Hematopoietic multipotent progenitor cell treated with erythropoietin and hydrocortisone succinate and interleukin-3 and kit ligand, for 6 days (in vitro differentiated cells): ENCODE results near the gene ARHGAP19.
A peak's percentile ranks its signal among the peaks of the same experiment; 100 is the strongest.

Experiments used
- DNase-seq: peaks from one replicate; pipeline ENCODE4 v3.0.0-alpha.2; 2015

The ARHGAP19 gene

GRCh38 chr10:97292097-97292861 lies at the start of gene ARHGAP19:
Gene ARHGAP19, minus strand, starts transcription at chr10:97292637. Its CDS starts 10 bp downstream, at chr10:97292627.
- peak; percentile 99 for DNase-seq

GRCh38 chr10:97341416-97341815 lies 49.0 kb upstream of the ARHGAP19 start:
- no peak for DNase-seq

GRCh38 chr10:97338041-97338440 lies 45.6 kb upstream of the ARHGAP19 start:
- no peak for DNase-seq

GRCh38 chr10:97336942-97337831 lies 44.8 kb upstream of the ARHGAP19 start:
- no peak for DNase-seq

- no peak for DNase-seq
Observed at GRCh38 chr10:97336446-97336845, 44.0 kb upstream of the ARHGAP19 start.

- DNase-seq = peak; percentile 20
Observed at GRCh38 chr10:97336006-97336405, 43.6 kb upstream of the ARHGAP19 start.

- DNase-seq = peak; percentile 24
Observed at GRCh38 chr10:97335188-97335619, 42.8 kb upstream of the ARHGAP19 start.

GRCh38 chr10:97334370-97335175 lies 42.1 kb upstream of the ARHGAP19 start, which contains the start of gene FRAT2:
Gene FRAT2, minus strand, starts transcription at chr10:97334729. Its CDS starts 157 bp downstream, at chr10:97334572.
- DNase-seq = peak; percentile 93

GRCh38 chr10:97333601-97334369 lies 41.3 kb upstream of the ARHGAP19 start:
- DNase-seq = peak; percentile 75

- DNase-seq = peak; percentile 81
Observed at GRCh38 chr10:97333351-97333600, 40.8 kb upstream of the ARHGAP19 start.

- peak; percentile 58 for DNase-seq
Observed at GRCh38 chr10:97332591-97333350, 40.3 kb upstream of the ARHGAP19 start.

- peak; percentile 49 for DNase-seq
Observed at GRCh38 chr10:97331153-97331703, 38.8 kb upstream of the ARHGAP19 start.

- DNase-seq = peak; percentile 73
Observed at GRCh38 chr10:97329766-97330165, 37.3 kb upstream of the ARHGAP19 start.

- peak; percentile 64 for DNase-seq
Observed at GRCh38 chr10:97328646-97329453, 36.4 kb upstream of the ARHGAP19 start.

- peak; percentile 64 for DNase-seq
Observed at GRCh38 chr10:97327348-97328294, 35.2 kb upstream of the ARHGAP19 start.

- no peak for DNase-seq
Observed at GRCh38 chr10:97325754-97326153, 33.3 kb upstream of the ARHGAP19 start.

GRCh38 chr10:97323501-97323900 lies 31.1 kb upstream of the ARHGAP19 start:
- DNase-seq = no peak

GRCh38 chr10:97321804-97322190 lies 29.4 kb upstream of the ARHGAP19 start:
- DNase-seq = no peak
